GM10847 (cell line): ENCODE results near the gene FAM107A.

Experiments
- POLR2A ChIP-seq: IDR thresholded peaks from 2 replicates; pipeline ENCODE4 v1.6.1; 2011; ENCODE audit not compliant: insufficient read length; ENCODE audit errors: extremely low read depth

Gene FAM107A

GRCh38 chr3:58564456-58565160, 12.6 kb downstream of the FAM107A start:
- no peak for TF ChIP-seq POLR2A

- no peak for TF ChIP-seq POLR2A
These were observed 13.1 kb downstream of the FAM107A start for GRCh38 chr3:58564054-58564453.

GRCh38 chr3:58563386-58564035, 13.7 kb downstream of the FAM107A start:
- TF ChIP-seq POLR2A = no peak

- no peak for TF ChIP-seq POLR2A
These were observed 14.7 kb downstream of the FAM107A start for GRCh38 chr3:58562498-58562897.

- no peak for TF ChIP-seq POLR2A
These were observed 16.4 kb downstream of the FAM107A start for GRCh38 chr3:58560771-58561311.

- TF ChIP-seq POLR2A = no peak
These were observed 17.6 kb downstream of the FAM107A start for GRCh38 chr3:58559586-58559985.

GRCh38 chr3:58557491-58557890, 19.7 kb downstream of the FAM107A start:
- TF ChIP-seq POLR2A = no peak

- TF ChIP-seq POLR2A = no peak
These were observed 20.4 kb downstream of the FAM107A start for GRCh38 chr3:58556761-58557221.

GRCh38 chr3:58556001-58556400, 21.2 kb downstream of the FAM107A start:
- no peak for TF ChIP-seq POLR2A

- no peak for TF ChIP-seq POLR2A
These were observed 22.0 kb downstream of the FAM107A start for GRCh38 chr3:58555203-58555602.

- no peak for TF ChIP-seq POLR2A
These were observed 24.2 kb downstream of the FAM107A start for GRCh38 chr3:58553003-58553402.

GRCh38 chr3:58551636-58552180, 25.5 kb downstream of the FAM107A start:
- no peak for TF ChIP-seq POLR2A

- TF ChIP-seq POLR2A = no peak
These were observed 32.6 kb downstream of the FAM107A start for GRCh38 chr3:58544541-58544940.

GRCh38 chr3:58540176-58540858, 36.9 kb downstream of the FAM107A start:
- no peak for TF ChIP-seq POLR2A

GRCh38 chr3:58539626-58540025, 37.6 kb downstream of the FAM107A start:
- no peak for TF ChIP-seq POLR2A
